ENCODE measurements around the gene HMGN4. TPM values are rescaled to one million over a fixed set of nuclear protein-coding genes. Genes with fewer than 3 reads are reported as not detected.
A peak's percentile ranks its signal among the peaks of the same experiment; 100 is the strongest.

Gene HMGN4
- total and polyA plus RNA-seq, 9 of the 15 experiments (the other 6 are each of a cell fraction or from before 2014, with no cell fraction given) = 35.4 to 134 (median 94.1) TPM

- peak overlapping the region; percentile 91 for H3K27ac ChIP-seq (ENCODE audit: extremely low read depth, low read depth, low read length)
- H3K27me3 ChIP-seq (ENCODE audit: control insufficient read depth in 2 of 2, insufficient read depth in 2 of 2, low read length in 2 of 2) = no peaks in the 10 kb centered on the region
- in situ Hi-C loops (cut with MboI) (no loop called here), intact Hi-C loops (cut with micrococcal nuclease) (loop anchor here (2.0 kb wide), 1 partner anchor 74 kb away; no protein-coding TSS in a partner anchor)
- no peak for FAIRE-seq
- POLR2A ChIA-PET = interaction anchor here (0.6 to 3.1 kb wide), 6 partner anchors 17 to 988 kb away, joined by 3 to 14 read pairs (median 4); partner anchors contain the start of gene HMGN4
- peak overlapping the region; percentile 90 for H2AFZ ChIP-seq (ENCODE audit: low read depth, low read length)
- no peaks in the 10 kb centered on the region; the same call in 2 of the 3 replicates for H3K36me3 ChIP-seq (ENCODE audit: control insufficient read depth, insufficient read depth, low read length)
- H3K4me1 ChIP-seq (replicated peaks in 1 of 2; ENCODE audit: control insufficient read depth in 2 of 2, insufficient read depth in 2 of 2, low read length in 2 of 2) = peaks cover 13 to 28% of the 10 kb centered on the region in 2 experiments; a peak in 4 of 5 replicates
- ATAC-seq = peak; percentile 8
- no peaks in the 10 kb centered on the region for H3K9me1 ChIP-seq (ENCODE audit: control insufficient read depth, insufficient read depth, low read length)
- no peak overlapping the region for H3K4me3 ChIP-seq
- no peaks in the 10 kb centered on the region for H4K20me1 ChIP-seq (replicated peaks; ENCODE audit: control insufficient read depth, insufficient read depth, low read length)
- peak overlapping the region; percentile 73 for H3K4me2 ChIP-seq (ENCODE audit: insufficient read depth, low read length)
- CTCF ChIA-PET (ENCODE audit: low intra/inter-chr PET ratio) = no interaction called here
- TSS peak; percentile 98 for BruUV-seq (replicated peaks)
- H3K79me2 ChIP-seq (ENCODE audit: control insufficient read depth, insufficient read depth, low read length) = peaks cover 38% of the 10 kb centered on the region
- peak overlapping the region; percentile 73 to 84 for H3K9ac ChIP-seq (ENCODE audit: insufficient read depth in 1 of 2, low read depth in 2 of 2, low read length in 2 of 2)
- 17% methylated on average over 17 of the region's 21 CpGs for WGBS (ENCODE audit: insufficient coverage, low coverage, missing lambda C conversion rate)
- no peak for DNase-seq (ENCODE audit: extremely low read depth in 1 of 4, low spot score in 3 of 4)
- no peaks in the 10 kb centered on the region for H3K9me3 ChIP-seq (replicated peaks; ENCODE audit: control insufficient read depth, insufficient read depth, low read depth, low read length)
- TF ChIP-seq U2AF2 (optimal IDR thresholded peaks at IDR 0.05; ENCODE audit: low read depth, low read length) = no peak
- peak; percentile 90 for TF ChIP-seq ZNF511 (CRISPR knock-in tag; IDR thresholded peaks at IDR 0.05)
- TF ChIP-seq CREM (IDR thresholded peaks at IDR 0.05; ENCODE audit: low read depth) = peak; percentile 41; the same call in 1 of the 2 replicates
- TF ChIP-seq THRA (IDR thresholded peaks at IDR 0.05) = no peak
- TF ChIP-seq ILF3 (IDR thresholded peaks at IDR 0.05; ENCODE audit: borderline replicate concordance) = no peak
- no peak for TF ChIP-seq POLR2H (tag; IDR thresholded peaks at IDR 0.05; ENCODE audit: low read depth)
- no peak for TF ChIP-seq RERE (CRISPR knock-in tag; IDR thresholded peaks at IDR 0.05; ENCODE audit: borderline replicate concordance)
- TF ChIP-seq ARHGAP35 (IDR thresholded peaks at IDR 0.05; ENCODE audit: partially characterized antibody) = no peak
- TF ChIP-seq ARNT (IDR thresholded peaks at IDR 0.05) = peak in 1 of 2 experiments; percentile 69; a peak in 1 of 4 replicates
- no peak for TF ChIP-seq RBM34 (IDR thresholded peaks at IDR 0.05; ENCODE audit: borderline replicate concordance, insufficient read depth, low read length)
- 0 out of 2 replicates have a peak, but pooled peaks have one; percentile 30 for TF ChIP-seq ZNF561 (CRISPR knock-in tag; conservative IDR thresholded peaks at IDR 0.05)
- TF ChIP-seq RBM39 (optimal IDR thresholded peaks at IDR 0.05; ENCODE audit: low read depth, low read length) = no peak
- TF ChIP-seq ZNF311 (CRISPR knock-in tag; IDR thresholded peaks at IDR 0.05) = peak; percentile 96
- no peak for TF ChIP-seq HDAC6 (IDR thresholded peaks at IDR 0.05; ENCODE audit: low read depth, low read length)
- 0 out of 2 replicates have a peak, but pooled peaks have one; percentile 13 for TF ChIP-seq ZKSCAN1 (IDR thresholded peaks at IDR 0.05; ENCODE audit: low read depth, low read length)
Observed at GRCh38 chr6:26520237-26520849, 17.8 kb upstream of the HMGN4 start.

Data from K562 (cell line).